Stimulated activated CD8-positive, alpha-beta memory T cell treated with anti-CD3 and anti-CD28 coated beads, Interleukin-12 subunit alpha, Interleukin-12 subunit beta, amount 100 ng/mL, for 4 hours (primary cell): ENCODE data around the gene MYO9A.
"Not testable (repeated sequence)": the region's sequence is repeated elsewhere in the genome, so short reads cannot be mapped to it uniquely, and the experiment has no call there.

Source experiments
- DNase-seq: peaks from one replicate; pipeline ENCODE4 v3.0.0-alpha.2; 2020; ENCODE audit warnings: low read depth

MYO9A gene

DNA sequence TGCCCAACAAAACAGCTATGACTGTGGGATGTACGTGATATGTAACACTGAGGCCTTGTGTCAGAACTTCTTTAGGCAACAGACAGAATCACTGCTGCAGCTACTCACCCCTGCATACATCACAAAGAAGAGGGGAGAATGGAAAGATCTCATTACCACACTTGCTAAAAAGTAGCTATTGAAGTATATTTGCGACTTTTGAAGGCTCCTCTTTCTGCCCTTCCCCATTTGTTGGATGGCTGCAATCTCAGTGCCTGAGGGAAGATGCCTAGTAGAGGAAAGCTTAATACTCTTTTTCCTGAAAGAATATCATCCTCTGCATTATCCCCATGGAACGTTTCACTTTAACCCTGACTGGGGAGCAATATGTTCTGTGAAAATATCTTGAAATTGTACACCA is 22.1 kb upstream of the MYO9A start:
- no peak for DNase-seq

DNA sequence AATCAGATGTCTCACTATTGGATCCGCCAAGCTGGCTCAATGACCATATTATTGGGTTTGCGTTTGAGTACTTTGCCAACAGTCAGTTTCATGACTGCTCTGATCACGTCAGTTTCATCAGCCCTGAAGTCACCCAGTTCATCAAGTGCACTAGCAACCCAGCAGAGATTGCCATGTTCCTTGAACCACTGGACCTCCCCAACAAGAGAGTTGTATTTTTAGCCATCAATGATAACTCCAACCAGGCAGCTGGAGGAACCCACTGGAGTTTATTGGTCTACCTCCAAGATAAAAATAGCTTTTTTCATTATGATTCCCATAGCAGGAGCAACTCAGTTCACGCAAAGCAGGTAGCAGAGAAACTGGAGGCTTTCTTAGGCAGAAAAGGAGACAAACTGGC is 21.7 kb upstream of the MYO9A start:
- no peak for DNase-seq

DNA sequence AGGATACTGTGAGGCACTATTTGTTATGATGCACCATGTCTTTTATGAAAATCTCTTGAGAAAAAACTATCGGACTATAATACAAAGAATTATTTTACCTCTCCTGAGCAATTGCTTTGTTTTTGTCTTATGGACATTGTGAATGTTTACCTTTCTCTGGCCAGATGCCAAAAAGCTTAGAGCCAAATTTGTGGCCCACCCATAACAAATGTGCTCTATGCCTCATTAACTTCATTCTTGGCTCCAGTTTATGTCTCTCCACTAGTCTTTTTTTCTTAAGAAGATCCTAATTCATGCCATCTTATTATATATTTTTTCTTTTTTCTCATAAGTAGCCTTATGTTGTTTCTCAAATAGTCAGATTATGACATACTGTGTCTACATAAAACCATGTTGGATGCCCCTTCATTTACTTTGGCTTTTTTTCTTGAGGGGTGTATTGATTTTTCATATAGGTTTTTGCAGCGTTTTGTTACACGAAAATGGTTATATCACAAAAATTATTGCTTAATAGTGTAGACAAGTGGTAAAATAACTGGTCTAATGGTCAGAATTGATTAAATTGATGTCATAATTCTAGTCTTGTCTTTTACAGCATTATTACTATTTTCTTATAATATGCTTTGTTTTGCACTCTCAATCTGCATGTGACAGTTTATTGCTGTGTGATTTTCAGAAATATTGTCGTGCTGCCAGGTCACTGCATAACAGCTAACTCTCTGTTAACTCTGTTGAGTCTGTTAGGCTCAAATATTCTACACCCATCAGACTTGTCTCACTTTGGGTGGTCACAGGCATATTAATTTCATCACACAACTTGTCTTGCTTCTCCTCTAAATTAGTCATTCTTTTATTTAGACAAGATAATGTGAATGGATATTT is 18.5 kb upstream of the MYO9A start:
- no peak for DNase-seq

DNA sequence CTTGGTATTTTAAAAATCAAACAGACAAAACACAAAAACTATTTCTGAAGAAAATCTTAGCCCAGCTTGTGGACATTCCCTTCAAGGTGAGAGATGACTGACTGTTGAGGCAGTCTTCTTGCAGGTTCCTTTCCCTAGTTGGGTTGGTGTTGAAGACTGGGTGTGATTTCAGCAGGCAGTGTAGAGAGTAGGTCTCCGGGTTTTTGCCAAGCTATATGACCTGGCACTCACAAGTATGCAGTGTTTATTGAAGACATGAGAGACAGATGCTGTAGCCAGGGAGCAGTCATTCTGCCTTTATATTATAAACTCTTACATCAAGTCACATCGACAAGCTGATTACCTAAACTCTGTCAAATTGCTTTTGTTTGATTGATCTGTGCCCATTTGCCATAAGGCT is 17.8 kb upstream of the MYO9A start:
- no peak for DNase-seq

DNA sequence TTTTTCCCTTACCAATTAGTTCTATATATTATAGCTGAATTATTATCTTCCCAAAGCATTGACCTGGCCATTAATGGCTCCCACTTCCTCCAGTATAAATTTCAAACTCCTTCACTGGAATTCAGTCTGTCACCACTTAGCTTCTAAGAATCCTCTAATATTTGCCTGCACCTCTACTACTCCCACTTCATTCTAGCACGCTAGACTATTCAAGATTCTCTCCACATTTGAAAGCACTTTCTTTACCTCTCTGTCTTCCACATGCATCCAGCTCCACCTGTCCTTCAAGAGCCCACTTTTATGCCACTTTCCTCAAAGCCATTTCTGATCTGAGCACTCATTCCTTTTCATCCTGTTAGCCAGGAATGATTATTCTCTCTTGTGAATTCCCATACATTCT is 15.3 kb upstream of the MYO9A start:
- DNase-seq = no peak

DNA sequence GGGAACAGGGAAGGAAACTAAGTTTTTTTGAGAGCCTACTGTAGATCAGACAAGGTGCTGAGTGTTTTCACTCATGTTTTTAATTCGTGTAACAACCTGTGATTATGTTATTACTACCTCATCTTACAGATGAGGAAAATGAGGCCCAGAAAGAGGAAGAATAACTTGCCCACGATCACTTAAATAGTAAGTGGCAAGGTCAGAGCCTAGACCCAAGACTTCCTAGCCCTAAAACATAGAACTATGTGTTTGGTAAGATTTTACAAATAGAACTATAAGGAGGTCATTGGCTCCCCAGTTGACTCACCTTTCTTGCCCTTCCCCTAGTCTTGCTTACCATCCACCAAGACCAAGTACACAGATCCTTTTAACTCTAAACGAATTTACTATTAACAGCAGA is 14.0 kb upstream of the MYO9A start:
- no peak for DNase-seq

DNA sequence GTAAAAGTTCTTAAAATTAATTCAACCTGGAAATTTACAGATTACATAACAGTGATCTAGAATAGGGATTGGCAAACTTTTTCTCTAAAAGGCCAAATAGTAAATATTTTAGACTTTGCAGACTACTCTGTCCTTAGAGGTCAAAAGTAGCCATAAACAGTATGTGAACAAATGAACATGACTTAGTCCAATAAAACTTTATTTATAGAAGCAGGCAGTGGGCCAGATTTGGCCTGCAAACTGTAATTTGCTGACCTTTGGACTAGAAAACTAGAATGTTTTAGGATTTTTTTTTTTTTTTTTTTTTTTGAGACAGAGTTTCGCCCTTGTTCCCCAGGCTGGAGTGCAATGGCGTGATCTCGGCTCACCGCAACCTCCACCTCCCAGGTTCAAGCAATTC is 12.3 kb upstream of the MYO9A start:
- no peak for DNase-seq

DNA sequence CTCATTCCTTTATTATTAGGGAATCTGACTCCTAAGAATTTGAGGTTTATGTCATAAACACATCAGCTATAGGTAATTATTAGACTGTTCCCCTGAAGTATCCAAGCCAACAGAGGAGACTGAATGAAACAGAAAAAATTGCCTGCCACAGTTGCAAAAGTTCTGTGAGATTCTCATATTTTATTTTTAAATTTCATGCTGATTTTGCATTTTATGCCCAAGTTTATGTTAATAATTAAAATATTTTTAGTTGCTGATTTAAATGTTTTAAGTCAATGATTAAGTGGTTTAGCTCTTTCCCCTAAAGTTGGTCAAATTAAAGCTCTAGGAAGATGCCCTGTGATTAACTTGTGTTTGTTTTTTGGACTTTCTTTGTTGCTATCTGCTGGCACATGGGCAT is 10.4 kb upstream of the MYO9A start:
- DNase-seq = no peak

DNA sequence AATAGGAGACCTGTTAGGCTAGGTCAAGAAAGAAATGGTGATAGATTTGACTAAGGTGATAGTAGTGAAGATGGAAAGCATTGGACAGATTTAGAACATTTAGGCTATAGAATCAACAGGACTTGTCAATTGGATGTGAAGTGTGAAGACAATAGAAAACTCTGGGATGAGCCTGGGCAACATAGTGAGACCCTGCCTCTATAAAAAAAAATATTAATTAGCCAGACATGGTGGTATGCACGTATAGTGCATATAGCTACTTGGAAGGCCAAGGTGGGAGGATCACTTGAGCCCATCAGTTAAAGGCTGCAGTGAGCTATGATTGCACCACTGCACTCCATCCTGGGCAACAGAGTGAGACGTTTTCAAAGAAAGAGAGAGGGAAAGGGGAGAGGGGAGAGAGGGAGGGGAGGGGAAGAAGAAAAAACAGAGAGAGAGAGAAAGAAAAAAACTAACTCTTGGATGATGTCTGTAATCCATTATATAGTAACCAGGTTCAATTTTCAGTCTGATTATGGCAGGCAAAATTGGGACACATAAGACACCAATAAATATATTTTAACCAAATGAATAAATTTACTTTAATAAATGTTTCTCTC is 9.9 kb upstream of the MYO9A start:
- DNase-seq = no peak

DNA sequence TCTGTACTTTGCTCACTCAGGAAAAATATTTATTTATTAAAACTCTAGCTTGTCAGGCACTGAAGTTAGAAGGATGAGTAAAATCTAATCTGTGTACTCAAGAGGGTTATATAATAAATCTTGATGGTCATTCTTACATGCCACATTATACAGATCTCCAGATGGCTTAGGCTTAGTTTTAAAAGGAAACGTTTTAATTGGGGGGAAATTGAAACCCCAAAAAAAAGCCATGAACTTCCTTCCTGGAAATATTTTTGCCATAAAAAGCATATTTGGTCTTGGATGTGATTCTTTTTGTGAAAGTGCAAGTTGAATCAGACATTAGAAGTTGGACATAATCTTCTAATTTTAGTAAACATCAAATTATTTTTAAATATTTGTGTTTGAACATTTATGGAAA is 6.3 kb upstream of the MYO9A start:
- DNase-seq = no peak

DNA sequence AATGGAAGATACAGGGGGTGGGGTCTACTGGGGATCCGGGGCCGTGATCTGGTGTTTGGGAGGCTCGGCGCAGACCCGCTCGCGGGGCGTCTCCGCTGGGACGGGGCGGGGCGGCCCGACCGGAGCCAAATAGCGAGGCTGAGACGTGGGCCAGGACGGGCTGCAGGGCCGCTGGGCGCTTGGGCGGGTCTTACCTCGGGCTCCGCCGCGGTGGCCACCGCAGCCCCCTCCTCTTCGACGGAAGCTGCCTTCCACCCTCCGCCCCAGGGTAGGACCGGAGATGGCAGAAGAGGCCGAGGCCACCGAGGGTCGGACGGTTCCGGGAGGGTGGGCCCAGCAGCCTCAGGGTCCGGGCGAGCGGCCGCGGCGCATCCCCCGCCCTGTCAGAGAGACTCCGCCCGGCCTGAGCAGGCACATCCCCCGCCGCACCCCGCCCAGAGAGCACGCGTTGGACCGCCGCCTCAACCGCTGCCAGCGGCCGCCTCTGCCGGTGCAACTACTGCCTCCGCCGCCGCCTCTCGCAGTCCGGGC is 399 bp downstream of the MYO9A start:
- peak; percentile 49 for DNase-seq

DNA sequence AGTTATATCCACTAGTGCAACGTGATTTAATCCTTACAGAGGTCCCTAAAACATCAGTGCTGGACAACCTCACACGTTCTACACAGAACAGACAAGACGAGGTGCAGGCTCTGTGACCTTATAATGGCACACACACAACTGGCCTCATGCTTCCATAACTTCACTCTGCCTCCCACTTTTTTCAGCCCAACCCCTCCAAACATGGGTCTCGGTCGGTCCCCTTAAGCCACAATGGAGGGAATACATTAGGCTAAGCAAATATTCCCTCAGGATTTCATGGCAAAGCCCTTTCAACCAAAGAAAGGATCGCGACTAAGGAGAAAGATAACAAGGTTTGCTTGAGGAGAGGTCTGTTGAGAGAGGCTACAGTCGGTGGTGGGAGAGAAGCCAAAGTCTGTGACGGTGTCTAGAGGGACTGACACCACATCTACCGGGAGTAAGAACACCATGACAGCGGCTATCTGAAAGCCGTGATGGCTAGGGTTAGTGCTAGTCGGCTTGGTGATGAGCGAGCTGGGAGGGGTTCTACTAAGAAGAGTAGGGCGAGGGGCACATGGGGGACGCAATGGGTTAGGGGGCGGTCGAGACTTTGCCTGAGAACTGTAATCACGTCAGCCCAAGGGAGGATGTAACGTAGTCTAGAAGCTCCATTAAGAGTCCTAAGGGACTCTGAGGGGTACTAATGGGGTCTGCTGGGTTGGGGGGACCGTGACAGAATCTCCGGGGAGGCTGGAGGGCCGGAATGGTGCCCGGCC is 1.0 kb downstream of the MYO9A start:
- DNase-seq = no peak

DNA sequence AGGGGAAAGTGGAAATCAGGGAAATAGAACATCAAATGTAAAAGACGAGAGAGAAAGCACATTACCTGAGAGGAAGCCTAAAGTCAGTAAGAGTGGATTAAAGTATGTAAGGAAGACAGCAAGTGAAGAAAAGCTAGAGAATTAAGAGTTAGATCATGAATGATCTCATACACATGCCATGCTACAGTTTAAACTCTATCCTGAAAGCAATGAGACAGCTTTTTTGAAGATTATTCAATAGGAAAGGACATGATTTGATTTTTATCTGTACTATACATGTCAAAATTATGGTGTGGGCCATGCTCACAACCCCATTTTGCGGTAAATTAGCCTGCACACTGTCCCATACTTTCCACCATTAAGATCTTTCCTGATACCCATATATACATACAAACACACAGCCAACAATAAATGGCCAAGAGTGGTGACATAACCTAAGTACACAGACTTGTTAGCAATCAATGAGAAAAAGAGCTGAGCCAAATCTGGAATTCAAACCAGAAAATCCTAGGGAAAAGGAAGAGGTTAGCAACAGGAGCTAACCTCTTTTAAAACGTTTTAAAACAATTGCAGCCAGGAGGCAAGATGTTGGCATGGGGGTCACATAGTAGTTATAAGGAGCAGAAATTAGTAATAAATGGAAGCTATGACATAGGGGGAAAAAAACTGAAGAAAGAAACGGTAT is 4.5 kb downstream of the MYO9A start:
- DNase-seq = no peak

DNA sequence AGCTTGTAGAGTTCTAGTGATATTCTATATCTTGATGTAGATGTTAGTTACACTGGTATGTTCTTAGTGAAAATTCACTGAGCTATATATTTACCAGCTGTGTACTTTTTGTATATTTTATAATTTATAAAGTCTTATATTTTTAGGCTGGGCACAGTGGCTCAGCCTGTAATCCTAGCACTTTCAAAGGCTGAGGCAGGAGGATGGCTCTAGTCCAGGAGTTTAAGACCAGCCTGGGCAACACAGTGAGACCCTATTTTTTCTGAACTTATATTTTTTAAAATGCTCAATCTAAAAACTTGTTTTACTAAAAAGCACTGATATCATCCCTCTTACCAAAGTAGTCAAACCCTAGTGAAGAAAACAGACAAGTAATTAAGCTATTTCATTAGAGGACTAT is 5.1 kb downstream of the MYO9A start:
- no peak for DNase-seq

DNA sequence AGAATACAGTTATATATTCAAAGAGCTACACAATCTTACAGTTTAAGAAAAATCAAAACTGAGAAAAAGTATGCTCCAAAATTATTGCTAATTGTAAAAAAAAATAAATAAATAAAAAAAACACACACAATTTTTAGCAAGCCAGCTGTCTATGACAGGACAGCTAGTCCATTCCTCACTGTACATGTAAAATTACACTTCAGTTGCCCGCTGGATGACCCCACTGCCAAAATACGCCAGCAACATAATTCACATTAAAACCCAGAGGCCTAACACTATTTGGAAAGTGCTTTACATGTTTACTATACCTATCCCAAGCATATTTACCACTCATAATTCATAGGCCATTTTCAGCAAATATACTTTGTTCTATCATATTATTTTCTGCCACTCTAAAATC is 5.8 kb downstream of the MYO9A start:
- no peak for DNase-seq

DNA sequence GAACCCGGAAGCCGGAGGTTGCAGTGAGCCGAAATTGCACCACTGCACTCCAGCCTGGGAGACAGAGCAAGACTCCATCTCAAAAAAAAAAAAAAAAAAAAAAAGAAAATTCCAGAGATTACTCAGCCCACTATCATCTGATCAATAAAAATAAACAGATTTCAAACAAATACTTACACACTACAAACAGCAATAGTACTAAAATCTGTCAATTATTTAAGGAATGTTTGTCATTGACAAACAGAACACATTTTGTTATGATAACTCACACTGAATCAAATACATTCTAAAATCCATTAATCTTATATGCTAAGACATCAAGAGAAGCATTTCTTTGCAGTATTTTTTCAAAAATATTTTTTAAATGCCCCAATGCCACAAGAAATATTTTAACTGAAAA is 7.6 kb downstream of the MYO9A start:
- no peak for DNase-seq

DNA sequence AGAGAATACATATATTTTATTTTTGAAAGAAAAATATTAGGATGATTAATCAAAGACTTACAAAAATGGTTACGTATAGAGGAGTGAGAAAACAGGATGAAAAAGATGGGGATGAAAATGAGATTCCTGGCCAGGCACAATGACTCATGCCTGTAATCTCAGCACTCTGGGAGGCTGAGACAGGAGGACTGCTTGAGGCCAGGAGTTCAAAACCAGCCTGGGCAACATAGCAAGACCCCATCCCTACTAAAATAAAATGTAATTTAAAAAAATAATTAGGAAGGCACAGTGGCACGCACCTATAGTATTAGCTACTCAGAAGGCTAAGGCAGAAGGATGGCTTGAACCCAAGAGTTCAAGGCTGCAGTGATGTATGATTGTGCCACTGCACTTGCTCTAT is 11.9 kb downstream of the MYO9A start:
- no peak for DNase-seq

DNA sequence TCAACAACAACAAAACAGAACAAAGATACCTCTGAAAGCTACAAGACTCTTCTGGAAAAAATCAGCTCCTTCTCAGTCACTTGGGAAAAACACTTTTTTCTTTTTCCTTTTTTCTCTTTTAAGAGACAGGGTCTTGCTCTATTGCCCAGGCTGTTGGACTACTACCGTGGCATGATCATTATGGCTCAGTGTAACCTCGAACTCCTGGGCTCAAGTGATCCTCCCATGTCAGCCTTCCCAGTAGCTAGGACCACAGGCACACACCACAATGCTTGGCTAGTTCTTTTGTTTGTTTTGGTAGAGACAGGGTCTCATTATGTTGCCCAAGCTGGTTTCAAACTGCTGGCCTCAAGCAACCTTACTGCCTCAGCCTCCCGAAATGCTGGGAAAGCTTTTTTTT is 12.8 kb downstream of the MYO9A start:
- DNase-seq = no peak

DNA sequence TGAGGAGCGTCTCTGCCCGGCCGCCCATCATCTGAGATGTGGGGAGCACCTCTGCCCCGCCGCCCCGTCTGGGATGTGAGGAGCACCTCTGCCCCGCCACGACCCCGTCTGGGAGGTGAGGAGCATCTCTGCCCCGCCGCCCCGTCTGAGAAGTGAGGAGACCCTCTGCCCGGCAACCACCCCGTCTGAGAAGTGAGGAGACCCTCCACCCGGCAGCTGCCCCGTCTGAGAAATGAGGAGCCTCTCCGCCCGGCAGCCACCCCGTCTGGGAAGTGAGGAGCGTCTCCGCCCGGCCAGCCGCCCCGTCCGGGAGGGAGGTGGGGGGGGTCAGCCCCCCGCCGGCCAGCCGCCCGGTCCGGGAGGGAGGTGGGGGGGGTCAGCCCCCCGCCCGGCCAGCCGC is 17.4 kb downstream of the MYO9A start:
- DNase-seq = not testable (repeated sequence)

DNA sequence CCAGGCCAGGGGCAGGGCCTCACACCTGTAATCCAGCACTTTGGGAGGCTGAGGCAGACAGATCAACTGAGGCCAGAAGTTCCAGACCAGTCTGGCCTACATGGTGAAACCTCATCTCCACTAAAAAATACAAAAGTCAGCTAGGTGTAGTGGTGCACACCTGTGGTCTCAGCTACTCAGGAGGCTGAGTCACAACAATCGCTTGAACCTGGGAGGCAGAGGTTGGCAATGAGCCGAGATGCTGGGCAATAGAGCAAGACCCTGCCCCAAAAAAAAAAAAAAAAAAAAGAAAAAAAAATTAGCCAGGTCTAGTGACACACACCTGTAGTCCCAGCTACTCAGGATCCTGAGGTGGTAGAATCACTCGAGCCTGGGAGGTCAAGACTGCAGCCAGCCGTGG is 18.8 kb downstream of the MYO9A start:
- DNase-seq = no peak

DNA sequence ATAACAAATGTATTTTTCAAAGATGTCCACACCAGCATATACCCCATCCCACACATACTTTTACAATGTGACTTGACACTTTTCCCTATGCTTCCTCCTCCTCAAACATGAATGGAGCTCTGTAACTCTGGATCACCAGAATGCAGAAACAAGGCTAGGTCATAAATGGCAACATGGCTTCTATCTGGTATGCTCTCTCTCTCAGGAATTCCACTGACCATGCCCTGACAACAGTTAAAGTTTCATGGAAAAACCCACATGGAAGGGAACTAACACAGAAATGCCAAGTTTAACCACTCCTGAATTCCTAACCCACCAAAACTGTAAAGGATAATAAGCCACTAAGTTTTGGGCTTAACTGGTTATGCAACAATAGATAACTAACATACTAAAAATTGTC is 19.9 kb downstream of the MYO9A start:
- no peak for DNase-seq

DNA sequence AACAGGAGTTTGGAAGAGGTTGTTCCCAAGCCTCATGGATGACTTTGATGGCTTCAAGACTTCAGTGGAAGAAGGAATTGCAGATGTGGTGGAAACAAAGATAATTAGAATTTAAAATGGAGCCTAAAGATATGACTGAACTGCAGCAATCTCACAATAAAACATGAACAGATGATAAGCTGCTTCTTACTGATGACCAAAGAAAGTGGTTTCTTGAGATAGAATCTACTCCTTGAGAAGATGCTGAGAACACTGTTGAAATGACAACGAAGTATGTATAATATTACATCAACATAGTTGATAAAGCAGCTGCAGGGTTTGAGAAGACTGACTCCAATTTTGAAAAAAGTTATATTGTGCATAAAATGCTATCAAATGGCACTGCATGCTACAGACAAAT is 21.2 kb downstream of the MYO9A start:
- no peak for DNase-seq
